SK-N-SH (cell line): ENCODE measurements around the gene GRIK1. TPM values are rescaled to one million over a fixed set of nuclear protein-coding genes. Genes with fewer than 3 reads are reported as not detected.

Source experiments
- CTCF ChIA-PET: fragments of 300-600, 350-600 bp; formaldehyde crosslinking; extraction: SDS; loops from one replicate; lab custom pipeline; 2021; lab: Yijun Ruan, JAX
- POLR2A ChIA-PET: fragments of 350-600 bp; sonication (Branson Sonifier 250); formaldehyde crosslinking; extraction: SDS; loops from one replicate; lab custom pipeline; 2020; ENCODE audit warnings: antibody characterized with exemption, inconsistent platforms; lab: Yijun Ruan, JAX
- DNase-seq: peaks from one replicate; pipeline ENCODE4 v3.0.0; 2012
- H2AFZ ChIP-seq: fragments of 200-600 bp; sonication (generic); 2 replicates; pipeline ENCODE4 v1.8.1; 2016; ENCODE audit warnings: antibody characterized with exemption, mild to moderate bottlenecking, low read depth
- H3F3A ChIP-seq: fragments of 200-600 bp; sonication (generic); replicated peaks from 2 replicates; pipeline ENCODE3; 2016; ENCODE audit warnings: antibody characterized with exemption, mild to moderate bottlenecking; ENCODE audit not compliant: insufficient read depth
- H3K27ac ChIP-seq, 2 experiments: fragments of 200-500 bp in 1 of 2; fragments of 200-600 bp in 1 of 2; sonication (Bioruptor generic) in 1 of 2; sonication (generic), shearing (Covaris generic) in 1 of 2; 2 replicates each; pipeline versions ENCODE4 v1.5.1 to v1.6.1; 2014 to 2016; ENCODE audit warnings: low read depth in 2 of 2, inconsistent platforms in 1 of 2, low read length in 1 of 2, mild to moderate bottlenecking in 1 of 2, mixed read lengths in 1 of 2
- H3K27me3 ChIP-seq: fragments of 200-600 bp; sonication (generic), shearing (Covaris generic); 2 replicates; pipeline ENCODE4 v1.6.1; 2016; ENCODE audit warnings: mixed run types; ENCODE audit not compliant: insufficient read depth
- H3K36me3 ChIP-seq, 2 experiments: fragments of 200-500 bp in 1 of 2; fragments of 200-600 bp in 1 of 2; sonication (Bioruptor generic) in 1 of 2; sonication (generic) in 1 of 2; replicated peaks in 1 of 2; 2 replicates each; pipeline versions ENCODE3 to v1.5.1; 2014 to 2016; ENCODE audit warnings: low read length in 1 of 2, mild to moderate bottlenecking in 1 of 2; ENCODE audit not compliant: insufficient read depth in 2 of 2, control insufficient read depth in 1 of 2
- H3K4me1 ChIP-seq, 2 experiments: fragments of 200-500 bp in 1 of 2; fragments of 200-600 bp in 1 of 2; sonication (Bioruptor generic) in 1 of 2; sonication (generic), shearing (Covaris generic) in 1 of 2; 2 replicates each; pipeline versions ENCODE4 v1.5.1 to v1.6.1; 2014 to 2016; ENCODE audit warnings: low read depth in 1 of 2, low read length in 1 of 2, mixed run types in 1 of 2; ENCODE audit not compliant: insufficient read depth in 2 of 2, control insufficient read depth in 1 of 2
- H3K4me2 ChIP-seq: fragments of 200-600 bp; sonication (generic), shearing (Covaris generic); 2 replicates; pipeline ENCODE4 v1.6.1; 2017; ENCODE audit warnings: mixed run types
- H3K4me3 ChIP-seq, 2 experiments: fragments of 200-500 bp in 1 of 2; fragments of 200-600 bp in 1 of 2; sonication (Bioruptor generic) in 1 of 2; sonication (generic), shearing (Covaris generic) in 1 of 2; 2 replicates each; pipeline versions ENCODE4 v1.5.1 to v1.8.1; 2014 to 2016; ENCODE audit warnings: low read depth in 2 of 2, inconsistent platforms in 1 of 2, low read length in 1 of 2, mild to moderate bottlenecking in 1 of 2, mixed read lengths in 1 of 2, moderate library complexity in 1 of 2
- H3K79me2 ChIP-seq: fragments of 200-600 bp; sonication (generic); 2 replicates; pipeline ENCODE4 v1.8.1; 2017; ENCODE audit warnings: mild to moderate bottlenecking; ENCODE audit not compliant: insufficient read depth
- H3K9ac ChIP-seq: fragments of 200-600 bp; sonication (generic); 2 replicates; pipeline ENCODE4 v1.6.1; 2017; ENCODE audit warnings: mixed run types
- H3K9me2 ChIP-seq: fragments of 200-600 bp; sonication (generic); 2 replicates; pipeline ENCODE4 v1.6.1; 2017; ENCODE audit warnings: mixed run types
- H3K9me3 ChIP-seq: fragments of 200-600 bp; sonication (generic); 2 replicates; pipeline ENCODE4 v1.6.1; 2017; ENCODE audit warnings: mixed run types, mild to moderate bottlenecking, moderate library complexity
- H4K20me1 ChIP-seq: fragments of 200-600 bp; sonication (generic); 2 replicates; pipeline ENCODE4 v1.6.1; 2017; ENCODE audit warnings: mild to moderate bottlenecking, mixed run types; ENCODE audit not compliant: insufficient read depth
- CHD2 ChIP-seq: fragments of 150-350 bp; IDR thresholded peaks from 2 replicates; pipeline ENCODE4 v1.6.1; 2018; ENCODE audit warnings: low read length; ENCODE audit not compliant: partially characterized antibody
- CTCF ChIP-seq: fragments of 200-600 bp; sonication (generic); IDR thresholded peaks from 2 replicates; pipeline ENCODE4 v1.6.1; 2017; ENCODE audit warnings: antibody characterized with exemption, mild to moderate bottlenecking, moderate library complexity
- FOSL2 ChIP-seq: IDR thresholded peaks from 2 replicates; pipeline ENCODE4 v1.4.0; 2012; ENCODE audit warnings: low read depth, mild to moderate bottlenecking, moderate library complexity, borderline replicate concordance
- FOXJ3 ChIP-seq: sonication (generic); formaldehyde crosslinking; IDR thresholded peaks from 2 replicates; pipeline ENCODE4 v1.5.1; 2020; ENCODE audit warnings: mild to moderate bottlenecking, missing genetic modification reagents
- FOXM1 ChIP-seq: IDR thresholded peaks from 2 replicates; pipeline ENCODE4 v1.4.0; 2012; ENCODE audit warnings: low read depth, mild to moderate bottlenecking
- GATA2 ChIP-seq: sonication (generic); formaldehyde crosslinking; IDR thresholded peaks from 2 replicates; pipeline ENCODE4 v1.5.0; 2020; ENCODE audit warnings: mild to moderate bottlenecking, missing genetic modification reagents
- IRF3 ChIP-seq: fragments of 150-350 bp; IDR thresholded peaks from 2 replicates; pipeline ENCODE4 v1.6.1; 2016; ENCODE audit warnings: mild to moderate bottlenecking, low read depth, low read length
- JUND ChIP-seq: IDR thresholded peaks from 2 replicates; pipeline ENCODE4 v1.4.0; 2012
- MXI1 ChIP-seq: IDR thresholded peaks from 2 replicates; pipeline ENCODE4 v1.6.1; 2012; ENCODE audit warnings: mild to moderate bottlenecking, low read depth, low read length, improper control_type of control experiment
- NFIC ChIP-seq: IDR thresholded peaks from 2 replicates; pipeline ENCODE4 v1.4.0; 2012; ENCODE audit warnings: borderline replicate concordance
- PBX3 ChIP-seq: IDR thresholded peaks from 2 replicates; pipeline ENCODE4; 2012
- POLR2AphosphoS5 ChIP-seq: IDR thresholded peaks from 2 replicates; pipeline ENCODE4 v1.6.1; 2012; ENCODE audit warnings: low read depth, low read length
- RAD21 ChIP-seq: IDR thresholded peaks from 2 replicates; pipeline ENCODE4 v1.6.1; 2012; ENCODE audit warnings: mild to moderate bottlenecking, low read length
- RFX5 ChIP-seq: IDR thresholded peaks from 2 replicates; pipeline ENCODE4 v1.6.1; 2012; ENCODE audit warnings: mild to moderate bottlenecking, improper control_type of control experiment, low read length
- RXRA ChIP-seq: IDR thresholded peaks from 2 replicates; pipeline ENCODE4 v1.4.0; 2012; ENCODE audit warnings: low read depth, mild to moderate bottlenecking, borderline replicate concordance
- SMC3 ChIP-seq: IDR thresholded peaks from 2 replicates; pipeline ENCODE4 v1.6.1; 2012; ENCODE audit warnings: low read depth, low read length, improper control_type of control experiment
- TAF1 ChIP-seq: IDR thresholded peaks from 2 replicates; pipeline ENCODE4 v1.6.1; 2012; ENCODE audit warnings: low read depth, mild to moderate bottlenecking, low read length, moderate library complexity, borderline replicate concordance
- TEAD4 ChIP-seq: IDR thresholded peaks from 2 replicates; pipeline ENCODE4 v1.4.0; 2012; ENCODE audit warnings: mild to moderate bottlenecking, borderline replicate concordance; ENCODE audit not compliant: insufficient read depth
- YY1 ChIP-seq: IDR thresholded peaks from 2 replicates; pipeline ENCODE4 v1.4.0; 2012; ENCODE audit warnings: low read depth, mild to moderate bottlenecking
- WGBS: methylation state at CpG from one replicate; pipeline ENCODE4 v1.1.6; 2017; ENCODE audit warnings: low lambda C conversion rate; 5-methylcytosine and 5-hydroxymethylcytosine counted together
- polyA plus RNA-seq, 3 experiments: library from polyadenylated mRNA; depleted of rRNA; stranded (reverse); fragments of >200 nt; gene quantifications; 2 replicates each; pipeline ENCODE4 v1.2.3, GENCODE V29; 2012
- TF ChIP-seq, protein P1 (sequence below): fragments of 150-350 bp; IDR thresholded peaks from 2 replicates; pipeline ENCODE4 v1.6.1; 2017; ENCODE audit warnings: antibody characterized with exemption, low read length, low read depth, borderline replicate concordance

GRIK1 gene
- polyA plus RNA-seq, 1 of the 3 experiments (the other 2 are of a cell fraction) = not detected

- H2AFZ ChIP-seq = no peak overlapping the region
- DNase-seq = no peak
- H3K27me3 ChIP-seq = no peaks in the 10 kb centered on the region
- H3K9ac ChIP-seq = no peak overlapping the region
- no peaks in the 10 kb centered on the region for H3K9me2 ChIP-seq
- CTCF ChIA-PET = no interaction called here
- no peaks in the 10 kb centered on the region for H3K36me3 ChIP-seq
- POLR2A ChIA-PET = no interaction called here
- no peaks in the 10 kb centered on the region for H3K4me1 ChIP-seq
- no peak overlapping the region for H3K4me2 ChIP-seq
- TF ChIP-seq FOXJ3 (CRISPR knock-in tag) (no peak), CTCF (no peak), YY1 (no peak), RAD21 (no peak), IRF3 (no peak), NFIC (no peak), SMC3 (no peak), RFX5 (no peak), CHD2 (no peak), JUND (no peak), POLR2AphosphoS5 (no peak), FOSL2 (no peak), MXI1 (no peak), TAF1 (no peak), PBX3 (no peak), TEAD4 (no peak), RXRA (no peak), GATA2 (no peak), FOXM1 (no peak)
- TF ChIP-seq, protein P1, sequence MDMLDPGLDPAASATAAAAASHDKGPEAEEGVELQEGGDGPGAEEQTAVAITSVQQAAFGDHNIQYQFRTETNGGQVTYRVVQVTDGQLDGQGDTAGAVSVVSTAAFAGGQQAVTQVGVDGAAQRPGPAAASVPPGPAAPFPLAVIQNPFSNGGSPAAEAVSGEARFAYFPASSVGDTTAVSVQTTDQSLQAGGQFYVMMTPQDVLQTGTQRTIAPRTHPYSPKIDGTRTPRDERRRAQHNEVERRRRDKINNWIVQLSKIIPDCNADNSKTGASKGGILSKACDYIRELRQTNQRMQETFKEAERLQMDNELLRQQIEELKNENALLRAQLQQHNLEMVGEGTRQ = no peak
- H3F3A ChIP-seq = no peaks in the 10 kb centered on the region
- H3K4me3 ChIP-seq = no peak overlapping the region
- 48% methylated on average over 1 of the region's 1 CpG for WGBS
- H3K79me2 ChIP-seq = no peaks in the 10 kb centered on the region
- H4K20me1 ChIP-seq = no peaks in the 10 kb centered on the region
- H3K9me3 ChIP-seq = no peaks in the 10 kb centered on the region
- H3K27ac ChIP-seq = no peak overlapping the region
Observed at GRCh38 chr21:29586696-29587095, 353.1 kb downstream of the GRIK1 start.
